D721Med (cell line): ENCODE measurements around the gene PPP1R37.

Source experiments
- DNase-seq: peaks from one replicate; pipeline ENCODE4 v3.0.0; 2011; ENCODE audit warnings: low spot score; ENCODE audit not compliant: insufficient read length
- FAIRE-seq: peaks from 2 replicates; lab custom pipeline; 2011; peaks lifted over from hg19 to GRCh38; lab: Jason Lieb, UNC
- TF ChIP-seq, protein P1 (sequence below): IDR thresholded peaks from 2 replicates; pipeline ENCODE4 v1.5.1; 2012; ENCODE audit warnings: mild to moderate bottlenecking, control low read depth; ENCODE audit not compliant: insufficient read depth; ENCODE audit errors: missing control alignments

Gene PPP1R37

DNA sequence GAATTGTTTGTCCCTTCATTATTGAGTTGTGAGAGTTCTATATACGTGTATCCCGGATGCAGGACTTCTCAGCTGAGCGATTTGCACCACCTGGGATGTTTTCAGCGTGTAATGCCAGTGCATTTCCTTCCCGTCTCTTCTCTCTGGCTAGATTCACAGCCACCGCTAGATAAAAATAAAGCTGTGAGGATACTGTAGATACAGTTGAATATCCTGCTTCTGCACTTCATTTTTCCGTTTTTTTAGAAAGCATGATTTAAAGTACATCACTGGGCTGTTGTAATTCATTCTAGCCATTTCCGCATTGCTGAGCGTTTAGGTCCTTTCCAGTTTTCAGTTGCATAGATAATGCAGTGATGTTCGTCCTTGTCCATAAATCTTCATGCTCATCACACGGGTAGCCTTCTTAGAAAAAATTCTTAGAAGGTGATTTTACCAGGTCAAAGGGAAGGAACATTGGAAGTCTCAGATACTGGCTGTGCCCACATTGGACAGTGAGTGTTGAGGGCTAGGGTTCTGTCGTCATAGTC, 14.7 kb downstream of the PPP1R37 start:
- TF ChIP-seq, protein P1, sequence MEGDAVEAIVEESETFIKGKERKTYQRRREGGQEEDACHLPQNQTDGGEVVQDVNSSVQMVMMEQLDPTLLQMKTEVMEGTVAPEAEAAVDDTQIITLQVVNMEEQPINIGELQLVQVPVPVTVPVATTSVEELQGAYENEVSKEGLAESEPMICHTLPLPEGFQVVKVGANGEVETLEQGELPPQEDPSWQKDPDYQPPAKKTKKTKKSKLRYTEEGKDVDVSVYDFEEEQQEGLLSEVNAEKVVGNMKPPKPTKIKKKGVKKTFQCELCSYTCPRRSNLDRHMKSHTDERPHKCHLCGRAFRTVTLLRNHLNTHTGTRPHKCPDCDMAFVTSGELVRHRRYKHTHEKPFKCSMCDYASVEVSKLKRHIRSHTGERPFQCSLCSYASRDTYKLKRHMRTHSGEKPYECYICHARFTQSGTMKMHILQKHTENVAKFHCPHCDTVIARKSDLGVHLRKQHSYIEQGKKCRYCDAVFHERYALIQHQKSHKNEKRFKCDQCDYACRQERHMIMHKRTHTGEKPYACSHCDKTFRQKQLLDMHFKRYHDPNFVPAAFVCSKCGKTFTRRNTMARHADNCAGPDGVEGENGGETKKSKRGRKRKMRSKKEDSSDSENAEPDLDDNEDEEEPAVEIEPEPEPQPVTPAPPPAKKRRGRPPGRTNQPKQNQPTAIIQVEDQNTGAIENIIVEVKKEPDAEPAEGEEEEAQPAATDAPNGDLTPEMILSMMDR, result no peak
- no peak for FAIRE-seq
- no peak for DNase-seq

DNA sequence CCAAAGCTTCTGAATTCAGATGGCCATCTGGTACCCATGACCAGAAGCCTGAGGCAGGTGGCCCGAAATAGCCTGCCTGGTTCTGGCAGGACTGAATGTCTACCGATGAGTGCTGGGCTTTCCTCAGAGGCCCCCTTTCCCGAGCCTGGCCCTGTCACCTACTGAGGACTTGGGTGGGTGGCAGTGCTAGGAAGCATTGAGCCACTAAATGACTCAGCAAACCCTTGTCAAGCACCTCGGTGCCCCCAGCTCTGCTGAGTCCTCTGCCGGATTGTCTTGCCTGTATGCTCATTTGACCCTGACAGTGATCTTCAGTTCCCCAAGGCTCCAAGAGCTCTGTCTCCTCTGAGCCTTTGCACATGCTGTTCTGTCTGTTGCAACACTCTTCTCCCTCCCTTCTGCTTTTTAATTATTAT, 17.9 kb downstream of the PPP1R37 start:
- FAIRE-seq, result no peak
- TF ChIP-seq, protein P1, result no peak
- DNase-seq, result no peak

DNA sequence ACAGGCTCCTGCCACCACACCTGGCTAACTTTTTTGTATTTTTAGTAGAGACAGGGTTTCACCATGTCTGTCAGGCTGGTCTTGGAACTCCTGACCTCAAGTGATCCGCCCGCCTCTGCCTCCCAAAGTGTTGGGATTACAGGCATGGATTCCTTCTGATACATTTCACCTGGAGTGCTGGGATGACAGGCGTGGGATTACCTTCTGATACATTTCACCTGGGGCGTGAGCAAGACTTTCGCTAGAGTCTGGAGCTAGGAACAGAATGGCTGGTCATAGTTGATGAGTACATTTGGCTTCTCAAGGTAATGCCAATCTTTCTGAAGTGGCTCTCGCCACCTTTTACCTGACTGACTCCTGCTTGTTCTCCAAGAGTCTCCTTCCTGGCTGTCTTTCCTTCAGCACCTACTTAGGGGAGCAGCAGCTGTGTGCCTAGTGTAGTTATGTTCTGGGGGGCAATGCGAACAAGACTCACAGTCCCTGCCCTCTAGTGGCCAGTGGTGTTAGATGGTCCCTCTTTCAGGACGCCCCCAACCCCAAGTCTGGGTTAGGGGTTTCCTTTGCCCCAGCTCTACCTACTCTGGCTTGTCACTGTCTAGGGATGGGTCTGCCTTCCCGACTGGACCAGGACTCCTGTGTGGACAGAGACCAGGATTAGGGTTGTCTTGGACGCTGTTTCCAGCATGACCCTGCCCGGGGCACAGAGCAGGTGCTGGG, 19.3 kb downstream of the PPP1R37 start:
- TF ChIP-seq, protein P1, result no peak
- FAIRE-seq, result no peak
- no peak for DNase-seq

DNA sequence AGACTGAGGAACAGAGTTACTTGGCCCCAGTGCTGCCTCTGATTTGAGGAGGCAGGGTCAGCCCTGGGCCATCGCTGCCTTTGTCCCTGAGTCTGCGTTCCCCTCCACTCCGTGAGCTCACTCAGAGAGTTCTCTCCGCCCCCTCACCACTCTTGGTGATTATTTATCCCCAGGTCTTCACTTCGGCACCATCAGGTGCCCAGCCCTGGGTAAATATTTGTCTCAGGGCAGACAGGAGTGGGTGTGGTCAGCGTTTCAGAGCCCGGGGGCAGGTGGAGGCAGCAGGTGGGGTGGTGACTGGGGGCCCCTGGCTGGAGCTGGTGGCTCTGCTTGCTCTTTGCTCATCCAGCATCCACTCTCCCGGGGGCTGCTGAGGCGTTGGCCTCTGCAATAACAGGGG, 20.6 kb downstream of the PPP1R37 start:
- DNase-seq (no peak), FAIRE-seq (no peak)

DNA sequence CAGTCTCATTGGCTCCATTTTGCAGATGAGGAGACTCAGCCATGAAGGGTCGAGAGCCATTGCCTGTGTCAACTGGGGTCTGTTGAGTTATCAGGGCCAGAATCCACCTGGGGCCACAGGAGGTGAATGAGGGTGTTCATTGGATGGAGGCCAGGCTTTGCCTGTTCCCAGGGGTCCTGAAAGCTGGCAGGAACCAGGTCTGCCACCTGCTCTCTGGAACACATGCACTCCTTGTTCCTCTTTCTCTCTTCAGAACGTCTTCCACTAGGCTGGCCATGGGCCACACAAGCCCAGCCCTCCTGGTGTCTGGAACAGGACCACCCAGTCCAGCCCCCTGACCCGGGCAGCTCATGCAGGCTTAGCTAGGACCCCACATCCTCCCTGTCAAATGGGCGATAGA, 21.1 kb downstream of the PPP1R37 start:
- FAIRE-seq, result no peak
- DNase-seq, result no peak

More for the DNA sequence above, 20.6 kb downstream of the PPP1R37 start:
- TF ChIP-seq, protein P1, result no peak

DNA sequence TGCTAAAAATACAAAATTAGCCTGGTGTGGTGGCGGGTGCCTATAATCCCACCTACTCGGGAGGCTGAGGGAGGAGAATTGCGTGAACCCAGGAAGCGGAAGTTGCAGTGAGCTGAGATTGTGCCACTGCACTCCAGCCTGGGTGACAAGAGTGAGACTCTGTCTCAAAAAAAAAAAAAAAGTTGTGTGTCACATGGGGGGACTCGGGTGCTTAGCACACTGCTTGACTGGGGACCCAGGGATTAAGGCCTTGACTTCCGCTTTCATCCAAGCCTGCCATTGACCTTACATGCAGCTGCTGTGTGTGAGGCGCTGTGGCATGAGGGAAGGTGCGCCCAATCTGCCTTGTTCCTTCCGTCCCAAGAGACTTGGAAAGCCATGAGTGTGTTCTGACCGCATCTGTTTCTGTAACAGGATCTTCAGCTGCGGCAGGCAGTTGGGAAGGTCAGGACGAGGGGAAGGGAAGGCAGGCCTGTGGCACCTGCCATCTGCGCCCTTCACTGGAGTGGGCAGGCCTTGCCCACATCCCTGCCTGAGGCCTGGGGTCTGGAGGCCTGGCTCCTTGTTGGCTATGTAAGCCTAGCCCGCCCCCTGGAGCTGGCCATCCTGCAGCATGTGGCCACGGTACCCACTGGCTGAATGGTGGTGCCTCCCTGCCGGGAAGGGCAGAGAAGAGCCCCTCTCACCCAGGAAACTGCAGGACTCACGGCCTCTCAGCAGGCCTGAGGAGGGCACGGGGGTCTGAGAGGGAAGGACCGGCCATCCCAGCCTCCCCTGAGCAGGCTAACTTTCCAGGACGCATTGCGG, 23.0 kb downstream of the PPP1R37 start:
- TF ChIP-seq, protein P1, result no peak
- no peak for DNase-seq
- FAIRE-seq, result no peak

More for the DNA sequence above, 21.1 kb downstream of the PPP1R37 start:
- TF ChIP-seq, protein P1, result no peak
